GM12873 (cell line): ENCODE results near the gene PDRG1.

Experiments used
- CTCF ChIP-seq: IDR thresholded peaks from 2 replicates; pipeline ENCODE4 v1.5.1; 2012; ENCODE audit warnings: low read depth, mild to moderate bottlenecking, moderate library complexity, low read length, control low read depth; ENCODE audit not compliant: insufficient read depth; ENCODE audit errors: missing control alignments

The PDRG1 gene

GRCh38 chr20:31974951-31975487, 23.2 kb upstream of the PDRG1 start:
- TF ChIP-seq CTCF, result no peak

GRCh38 chr20:31974296-31974695, 22.4 kb upstream of the PDRG1 start:
- no peak for TF ChIP-seq CTCF

GRCh38 chr20:31972471-31973021, 20.7 kb upstream of the PDRG1 start:
- TF ChIP-seq CTCF, result no peak

- TF ChIP-seq CTCF, result no peak
Measured at GRCh38 chr20:31969991-31970390, 18.1 kb upstream of the PDRG1 start.

- no peak for TF ChIP-seq CTCF
Measured at GRCh38 chr20:31968291-31969126, 16.7 kb upstream of the PDRG1 start.

GRCh38 chr20:31967830-31968249, 16.0 kb upstream of the PDRG1 start, which contains the start of gene XKR7:
XKR7 (plus strand) TSS chr20:31968151; CDS start chr20:31968176, 25 bp downstream.
- no peak for TF ChIP-seq CTCF

GRCh38 chr20:31966991-31967655, 15.3 kb upstream of the PDRG1 start:
- no peak for TF ChIP-seq CTCF
